H9 (cell line): ENCODE measurements around the gene PLEKHA8. TPM values are rescaled to one million over a fixed set of nuclear protein-coding genes. Genes with fewer than 3 reads are reported as not detected.

Experiments used
- DNase-seq: peaks from one replicate; pipeline ENCODE4 v3.0.0-alpha.2; 2017
- H2AFZ ChIP-seq: one replicate; pipeline ENCODE4 v1.6.1; 2013; ENCODE audit warnings: mild to moderate bottlenecking, low read length, control low read depth, moderate library complexity
- H2AK5ac ChIP-seq: 2 replicates; pipeline ENCODE4 v1.6.1; 2013; ENCODE audit warnings: low read length, control low read depth, mixed read lengths; ENCODE audit not compliant: insufficient read length
- H2BK120ac ChIP-seq: one replicate; pipeline ENCODE4 v1.6.1; 2013; ENCODE audit warnings: low read depth, mild to moderate bottlenecking, low read length, control low read depth, inconsistent platforms; ENCODE audit not compliant: poor library complexity, severe bottlenecking
- H2BK12ac ChIP-seq: 2 replicates; pipeline ENCODE4 v1.6.1; 2013; ENCODE audit warnings: low read length, control low read depth, mixed read lengths, low read depth; ENCODE audit not compliant: insufficient read length
- H2BK15ac ChIP-seq: 2 replicates; pipeline ENCODE4 v1.6.1; 2013; ENCODE audit warnings: low read depth, low read length, control low read depth
- H2BK20ac ChIP-seq: one replicate; pipeline ENCODE4 v1.6.1; 2013; ENCODE audit warnings: low read depth, mild to moderate bottlenecking, low read length, control low read depth, inconsistent platforms; ENCODE audit not compliant: poor library complexity, severe bottlenecking
- H2BK5ac ChIP-seq: 2 replicates; pipeline ENCODE4 v1.6.1; 2013; ENCODE audit warnings: low read length, control low read depth, mixed read lengths; ENCODE audit not compliant: insufficient read length
- H3K14ac ChIP-seq: 2 replicates; pipeline ENCODE4 v1.6.1; 2013; ENCODE audit warnings: low read length, control low read depth; ENCODE audit not compliant: insufficient read depth
- H3K18ac ChIP-seq: 2 replicates; pipeline ENCODE4 v1.6.1; 2013; ENCODE audit warnings: low read depth, mild to moderate bottlenecking, mixed read lengths, low read length, control low read depth; ENCODE audit not compliant: insufficient read length
- H3K23ac ChIP-seq: 2 replicates; pipeline ENCODE4 v1.6.1; 2013; ENCODE audit warnings: low read length, control low read depth, mixed read lengths, low read depth; ENCODE audit not compliant: insufficient read length
- H3K23me2 ChIP-seq: 2 replicates; pipeline ENCODE4 v1.6.1; 2013; ENCODE audit warnings: low read depth, mild to moderate bottlenecking, mixed read lengths, low read length, control low read depth; ENCODE audit not compliant: insufficient read length, poor library complexity, severe bottlenecking
- H3K27ac ChIP-seq: 2 replicates; pipeline ENCODE4 v1.5.1; 2013; ENCODE audit warnings: low read length, control low read depth, mixed read lengths, low read depth; ENCODE audit not compliant: insufficient read length
- H3K27me3 ChIP-seq: 2 replicates; pipeline ENCODE4 v1.6.1; 2013; ENCODE audit warnings: low read length, control low read depth, inconsistent platforms; ENCODE audit not compliant: insufficient read depth
- H3K4ac ChIP-seq: 2 replicates; pipeline ENCODE4 v1.6.1; 2013; ENCODE audit warnings: low read depth, mild to moderate bottlenecking, control low read depth, inconsistent platforms, low read length, moderate library complexity
- H3K4me1 ChIP-seq: 2 replicates; pipeline ENCODE4 v1.6.1; 2013; ENCODE audit warnings: low read length, control low read depth, inconsistent platforms; ENCODE audit not compliant: insufficient read depth
- H3K4me2 ChIP-seq: 2 replicates; pipeline ENCODE4 v1.6.1; 2013; ENCODE audit warnings: low read length, control low read depth, mixed read lengths; ENCODE audit not compliant: insufficient read length, insufficient read depth
- H3K56ac ChIP-seq: 2 replicates; pipeline ENCODE4 v1.6.1; 2013; ENCODE audit warnings: low read depth, mild to moderate bottlenecking, mixed read lengths, low read length, control low read depth; ENCODE audit not compliant: insufficient read length
- H3K79me1 ChIP-seq: 2 replicates; pipeline ENCODE4 v1.6.1; 2013; ENCODE audit warnings: low read depth, mild to moderate bottlenecking, moderate library complexity, low read length, control low read depth, inconsistent platforms; ENCODE audit not compliant: insufficient read depth, poor library complexity, severe bottlenecking
- H3K79me2 ChIP-seq: 2 replicates; pipeline ENCODE4 v1.6.1; 2013; ENCODE audit warnings: low read length, control low read depth, inconsistent platforms; ENCODE audit not compliant: insufficient read depth
- H3K9ac ChIP-seq: 2 replicates; pipeline ENCODE4 v1.6.1; 2013; ENCODE audit warnings: low read length, control low read depth, mixed read lengths; ENCODE audit not compliant: insufficient read length; ENCODE audit errors: extremely low read depth
- H3K9me3 ChIP-seq: one replicate; pipeline ENCODE4 v1.6.1; 2013; ENCODE audit warnings: low read depth, low read length, inconsistent platforms; ENCODE audit not compliant: control insufficient read depth
- H3T11ph ChIP-seq: one replicate; pipeline ENCODE4 v1.6.1; 2013; ENCODE audit warnings: mild to moderate bottlenecking, low read length, control low read depth, inconsistent platforms
- H4K20me1 ChIP-seq: one replicate; pipeline ENCODE4 v1.6.1; 2013; ENCODE audit not compliant: control insufficient read depth, insufficient read length, insufficient read depth
- H4K5ac ChIP-seq: 2 replicates; pipeline ENCODE4 v1.6.1; 2013; ENCODE audit warnings: low read depth, mild to moderate bottlenecking, mixed read lengths, low read length, control low read depth; ENCODE audit not compliant: insufficient read length
- H4K8ac ChIP-seq: replicated peaks from 2 replicates; pipeline ENCODE4 v1.6.1; 2013; ENCODE audit warnings: low read length, control low read depth, mixed read lengths, low read depth; ENCODE audit not compliant: insufficient read length
- H4K91ac ChIP-seq: 2 replicates; pipeline ENCODE4 v1.6.1; 2013; ENCODE audit warnings: low read depth, mild to moderate bottlenecking, moderate library complexity, mixed read lengths, low read length, control low read depth; ENCODE audit not compliant: insufficient read length
- H3K27ac Mint-ChIP-seq, 3 experiments: 2 replicates in 2 of 3; 3 replicates in 1 of 3; pipeline ENCODE4 v1.8.0; 2020 to 2021; ENCODE audit warnings: mixed read lengths in 3 of 3, mild to moderate bottlenecking in 1 of 3, moderate library complexity in 1 of 3
- H3K27me3 Mint-ChIP-seq: 2 replicates; pipeline ENCODE4 v1.8.0; 2021; ENCODE audit warnings: low read depth, mild to moderate bottlenecking, moderate library complexity, mixed read lengths
- H3K36me3 Mint-ChIP-seq, 3 experiments: 2 replicates in 2 of 3; 3 replicates in 1 of 3; pipeline ENCODE4 v1.8.0; 2020 to 2021; ENCODE audit warnings: low read depth in 3 of 3, mixed read lengths in 3 of 3; ENCODE audit not compliant: insufficient read depth in 1 of 3
- H3K4me1 Mint-ChIP-seq, 2 experiments: 2 replicates each; pipeline ENCODE4 v1.8.0; 2020; ENCODE audit warnings: mixed read lengths in 2 of 2
- H3K4me3 Mint-ChIP-seq, 2 experiments: 2 replicates in 1 of 2; 3 replicates in 1 of 2; pipeline ENCODE4 v1.8.0; 2020 to 2021; ENCODE audit warnings: mild to moderate bottlenecking in 2 of 2, mixed read lengths in 2 of 2, moderate library complexity in 1 of 2
- H3K9me3 Mint-ChIP-seq, 2 experiments: 2 replicates in 1 of 2; 3 replicates in 1 of 2; pipeline ENCODE4 v1.8.0; 2020; ENCODE audit warnings: mild to moderate bottlenecking in 2 of 2, mixed read lengths in 2 of 2, moderate library complexity in 1 of 2
- WGBS: extraction: QIAGEN DNeasy Blood & Tissue Kit; methylation state at CpG from one replicate; pipeline ENCODE4 v1.1.7; 2013; ENCODE audit warnings: missing lambda C conversion rate, low lambda C conversion rate, mixed read lengths; ENCODE audit not compliant: insufficient read length; ENCODE audit errors: extremely low coverage; 5-methylcytosine and 5-hydroxymethylcytosine counted together
- total RNA-seq: library from RNA; stranded (reverse); gene quantifications from 2 replicates; pipeline ENCODE4 v1.2.1, GENCODE V29; 2021
- TF ChIP-seq, protein P1 (sequence below): fragments of 200-600 bp; sonication (generic); conservative IDR thresholded peaks from 3 replicates; pipeline ENCODE4 v1.8.0; 2021; ENCODE audit warnings: antibody characterized with exemption, mild to moderate bottlenecking

The PLEKHA8 gene
- total RNA-seq, 1 experiment from 2014 or later = 37.0 TPM

- H3K4me1 ChIP-seq = peaks cover 9% of the 10 kb centered on the region
- no peak overlapping the region for H3K4ac ChIP-seq
- no peaks in the 10 kb centered on the region for H4K20me1 ChIP-seq
- no peak overlapping the region for H2BK12ac ChIP-seq
- no peak overlapping the region for H4K5ac ChIP-seq
- no peaks in the 10 kb centered on the region; the same call in 1 of the 2 replicates for H3K27me3 ChIP-seq
- H3K56ac ChIP-seq = no peak overlapping the region
- no peak overlapping the region for H3K27ac ChIP-seq
- no peak for DNase-seq
- H4K91ac ChIP-seq = no peak overlapping the region
- H4K8ac ChIP-seq = no peak overlapping the region
- H3K27me3 Mint-ChIP-seq = peaks cover 42% of the 10 kb centered on the region
- TF ChIP-seq, protein P1, sequence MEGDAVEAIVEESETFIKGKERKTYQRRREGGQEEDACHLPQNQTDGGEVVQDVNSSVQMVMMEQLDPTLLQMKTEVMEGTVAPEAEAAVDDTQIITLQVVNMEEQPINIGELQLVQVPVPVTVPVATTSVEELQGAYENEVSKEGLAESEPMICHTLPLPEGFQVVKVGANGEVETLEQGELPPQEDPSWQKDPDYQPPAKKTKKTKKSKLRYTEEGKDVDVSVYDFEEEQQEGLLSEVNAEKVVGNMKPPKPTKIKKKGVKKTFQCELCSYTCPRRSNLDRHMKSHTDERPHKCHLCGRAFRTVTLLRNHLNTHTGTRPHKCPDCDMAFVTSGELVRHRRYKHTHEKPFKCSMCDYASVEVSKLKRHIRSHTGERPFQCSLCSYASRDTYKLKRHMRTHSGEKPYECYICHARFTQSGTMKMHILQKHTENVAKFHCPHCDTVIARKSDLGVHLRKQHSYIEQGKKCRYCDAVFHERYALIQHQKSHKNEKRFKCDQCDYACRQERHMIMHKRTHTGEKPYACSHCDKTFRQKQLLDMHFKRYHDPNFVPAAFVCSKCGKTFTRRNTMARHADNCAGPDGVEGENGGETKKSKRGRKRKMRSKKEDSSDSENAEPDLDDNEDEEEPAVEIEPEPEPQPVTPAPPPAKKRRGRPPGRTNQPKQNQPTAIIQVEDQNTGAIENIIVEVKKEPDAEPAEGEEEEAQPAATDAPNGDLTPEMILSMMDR = no peak
- H3K23ac ChIP-seq = no peak overlapping the region
- no peak overlapping the region for H3K9ac ChIP-seq
- H3K4me2 ChIP-seq = no peak overlapping the region
- no peak overlapping the region for H2AK5ac ChIP-seq
- H3K4me3 Mint-ChIP-seq = no peak overlapping the region
- no peak overlapping the region for H3K18ac ChIP-seq
- H3K27ac Mint-ChIP-seq = no peak overlapping the region
- no peak overlapping the region for H3T11ph ChIP-seq
- H3K79me2 ChIP-seq = no peaks in the 10 kb centered on the region
- H3K9me3 Mint-ChIP-seq = no peaks in the 10 kb centered on the region
- no peaks in the 10 kb centered on the region for H3K23me2 ChIP-seq
- no peak overlapping the region for H2BK120ac ChIP-seq
- H2BK15ac ChIP-seq = no peak overlapping the region
- H3K4me1 Mint-ChIP-seq = peaks cover 67 to 70% of the 10 kb centered on the region in 2 experiments
- no peaks in the 10 kb centered on the region for H3K79me1 ChIP-seq
- no peak overlapping the region for H2AFZ ChIP-seq
- H2BK20ac ChIP-seq = no peak overlapping the region
- H2BK5ac ChIP-seq = no peak overlapping the region
- no peak overlapping the region for H3K14ac ChIP-seq
- WGBS = no CpG with 5 or more reads among the region's 5 CpGs
- no peaks in the 10 kb centered on the region for H3K9me3 ChIP-seq
- no peaks in the 10 kb centered on the region; a peak in 1 of 7 replicates for H3K36me3 Mint-ChIP-seq
Measured at GRCh38 chr7:30166841-30167235, 138.6 kb downstream of the PLEKHA8 start.
